LNCAP (cell line): ENCODE measurements around the gene MTG2.

Source experiments
- TF ChIP-seq, protein P1 (sequence below): fragments of 450-650 bp; IDR thresholded peaks from 2 replicates; pipeline ENCODE4 v1.5.1; 2017; ENCODE audit warnings: mild to moderate bottlenecking

The MTG2 gene

GRCh38 chr20:62181808-62182207, 1.0 kb upstream of the MTG2 start:
- TF ChIP-seq, protein P1, sequence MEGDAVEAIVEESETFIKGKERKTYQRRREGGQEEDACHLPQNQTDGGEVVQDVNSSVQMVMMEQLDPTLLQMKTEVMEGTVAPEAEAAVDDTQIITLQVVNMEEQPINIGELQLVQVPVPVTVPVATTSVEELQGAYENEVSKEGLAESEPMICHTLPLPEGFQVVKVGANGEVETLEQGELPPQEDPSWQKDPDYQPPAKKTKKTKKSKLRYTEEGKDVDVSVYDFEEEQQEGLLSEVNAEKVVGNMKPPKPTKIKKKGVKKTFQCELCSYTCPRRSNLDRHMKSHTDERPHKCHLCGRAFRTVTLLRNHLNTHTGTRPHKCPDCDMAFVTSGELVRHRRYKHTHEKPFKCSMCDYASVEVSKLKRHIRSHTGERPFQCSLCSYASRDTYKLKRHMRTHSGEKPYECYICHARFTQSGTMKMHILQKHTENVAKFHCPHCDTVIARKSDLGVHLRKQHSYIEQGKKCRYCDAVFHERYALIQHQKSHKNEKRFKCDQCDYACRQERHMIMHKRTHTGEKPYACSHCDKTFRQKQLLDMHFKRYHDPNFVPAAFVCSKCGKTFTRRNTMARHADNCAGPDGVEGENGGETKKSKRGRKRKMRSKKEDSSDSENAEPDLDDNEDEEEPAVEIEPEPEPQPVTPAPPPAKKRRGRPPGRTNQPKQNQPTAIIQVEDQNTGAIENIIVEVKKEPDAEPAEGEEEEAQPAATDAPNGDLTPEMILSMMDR: no peak

DNA sequence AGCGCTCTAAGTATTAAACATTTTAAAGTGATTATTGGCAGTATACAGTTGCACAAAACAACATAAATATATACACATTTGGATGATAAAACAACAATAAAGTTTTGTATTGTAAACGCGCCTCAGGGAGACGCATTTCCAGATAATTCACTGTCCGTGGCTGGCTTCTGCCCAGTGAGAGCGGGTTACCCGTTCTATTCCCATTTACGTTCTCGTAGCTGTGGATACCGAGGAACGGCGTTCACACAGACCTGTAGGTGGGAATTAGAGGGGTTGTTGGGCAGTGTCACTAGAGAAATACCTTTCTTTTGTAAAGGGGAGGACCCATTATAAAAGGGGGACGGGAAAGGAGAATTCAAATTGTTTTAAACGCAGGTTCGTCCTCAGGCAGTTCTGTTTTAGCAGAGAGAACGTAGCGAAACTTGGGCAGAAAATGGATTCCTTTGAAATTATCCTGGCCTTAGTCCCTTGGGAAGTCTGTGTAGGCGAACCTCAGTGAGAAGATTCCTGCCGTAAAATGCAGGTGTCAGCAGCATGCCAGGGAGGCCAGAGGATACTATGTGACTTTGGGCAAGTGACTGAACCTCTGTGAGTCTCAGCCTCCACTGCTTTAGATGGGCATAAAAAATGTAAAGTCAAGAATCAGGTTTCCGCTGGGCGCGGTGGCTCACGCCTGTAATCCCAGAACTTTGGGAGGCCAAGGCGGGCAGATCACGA, 756 bp downstream of the MTG2 start:
- TF ChIP-seq, protein P1: no peak

DNA sequence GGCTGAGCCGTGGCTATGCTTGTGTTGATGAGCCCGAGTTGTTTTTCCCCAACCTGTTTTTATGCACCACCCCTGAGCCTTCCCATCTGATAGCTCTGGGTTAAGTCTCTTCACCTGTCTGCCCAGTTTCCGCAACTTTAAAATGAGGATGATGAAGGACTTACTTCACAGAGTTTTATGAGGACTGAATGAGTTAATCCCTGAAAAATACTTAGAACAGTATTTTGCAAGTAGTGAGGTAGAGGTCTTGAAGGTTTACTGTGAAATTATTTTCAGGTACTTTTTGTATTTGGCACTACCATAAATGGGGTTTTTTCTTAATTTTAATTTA, 3.2 kb downstream of the MTG2 start:
- TF ChIP-seq, protein P1: no peak

- TF ChIP-seq, protein P1: no peak
Observed at GRCh38 chr20:62186887-62187866, 4.3 kb downstream of the MTG2 start.

GRCh38 chr20:62190639-62191411, 8.0 kb downstream of the MTG2 start:
- TF ChIP-seq, protein P1: no peak

DNA sequence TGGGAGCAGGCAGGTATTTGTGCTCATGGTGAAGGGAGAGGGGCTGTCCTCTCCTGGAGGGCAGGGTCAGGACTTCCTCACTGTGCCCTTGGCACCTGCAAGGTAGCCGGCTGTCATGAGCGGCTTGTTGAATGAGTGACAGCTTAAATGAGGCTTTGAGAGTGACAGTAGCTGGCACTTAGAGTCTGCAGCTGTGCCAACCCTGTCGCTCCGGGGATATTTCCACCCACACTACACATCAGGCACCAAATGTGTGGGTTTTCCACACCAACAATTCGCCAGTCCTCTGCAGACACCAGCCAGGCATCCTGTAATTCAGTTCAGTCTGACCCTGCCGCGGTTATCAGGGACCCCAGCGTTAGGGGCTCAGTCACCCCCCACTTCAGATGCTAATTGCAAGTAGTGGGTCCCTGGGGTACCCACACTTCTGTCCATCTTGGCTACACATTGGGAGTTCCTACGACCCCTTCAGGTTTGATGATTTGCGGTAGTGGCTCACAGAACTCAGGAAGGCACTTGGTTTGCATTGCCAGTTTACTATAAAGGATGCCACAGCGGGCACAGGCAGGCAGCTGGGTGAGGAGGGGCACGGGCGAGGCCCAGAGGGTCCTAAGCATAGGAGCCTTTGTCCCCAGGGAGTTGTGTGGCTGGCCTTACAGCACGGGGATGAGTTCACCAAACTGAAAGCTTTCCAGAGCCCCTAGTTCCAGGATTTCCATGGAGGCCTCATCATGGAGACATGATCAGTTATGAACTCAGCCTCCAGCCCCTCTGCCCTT, 9.1 kb downstream of the MTG2 start:
- TF ChIP-seq, protein P1: no peak

- TF ChIP-seq, protein P1: no peak
Observed at GRCh38 chr20:62192635-62193034, 9.8 kb downstream of the MTG2 start.
